HG03135 (cell line): ENCODE measurements around the gene CCDC24.
A peak's percentile ranks its signal among the peaks of the same experiment; 100 is the strongest.

Experiments used
- ATAC-seq: cut with Tn5 transposase; IDR thresholded peaks from one replicate; pipeline ENCODE4 v1.9.1; 2021; ENCODE audit warnings: mild to moderate bottlenecking, moderate library complexity; ENCODE audit not compliant: unreplicated experiment

CCDC24 gene

GRCh38 chr1:43991476-43992231 is at the start of gene CCDC24:
Gene CCDC24, plus strand, starts transcription at chr1:43991599. Its CDS starts 280 bp downstream, at chr1:43991879.
- ATAC-seq = peak; percentile 64

DNA sequence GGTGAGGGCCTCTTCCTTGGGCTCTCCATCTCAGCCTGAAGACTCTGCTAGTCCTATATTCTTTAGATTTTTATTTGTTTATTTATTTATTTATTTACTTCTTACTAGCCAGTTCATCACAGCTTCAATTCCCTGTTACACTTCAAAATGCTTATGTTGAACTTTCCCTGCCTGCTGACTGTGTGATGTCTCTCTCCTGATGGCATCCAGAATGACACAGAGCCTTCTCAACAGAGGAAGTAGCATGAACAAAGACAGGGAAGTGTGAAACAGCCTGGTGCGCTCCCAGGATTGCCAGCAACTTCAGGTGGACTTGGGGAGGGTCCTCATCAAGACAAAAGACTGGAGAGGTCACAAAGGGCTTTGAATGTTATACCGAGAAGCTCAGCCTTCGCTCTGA is 49.0 kb upstream of the CCDC24 start:
- ATAC-seq = no peak

- ATAC-seq = no peak
These were observed 46.5 kb upstream of the CCDC24 start for GRCh38 chr1:43944860-43945259.

DNA sequence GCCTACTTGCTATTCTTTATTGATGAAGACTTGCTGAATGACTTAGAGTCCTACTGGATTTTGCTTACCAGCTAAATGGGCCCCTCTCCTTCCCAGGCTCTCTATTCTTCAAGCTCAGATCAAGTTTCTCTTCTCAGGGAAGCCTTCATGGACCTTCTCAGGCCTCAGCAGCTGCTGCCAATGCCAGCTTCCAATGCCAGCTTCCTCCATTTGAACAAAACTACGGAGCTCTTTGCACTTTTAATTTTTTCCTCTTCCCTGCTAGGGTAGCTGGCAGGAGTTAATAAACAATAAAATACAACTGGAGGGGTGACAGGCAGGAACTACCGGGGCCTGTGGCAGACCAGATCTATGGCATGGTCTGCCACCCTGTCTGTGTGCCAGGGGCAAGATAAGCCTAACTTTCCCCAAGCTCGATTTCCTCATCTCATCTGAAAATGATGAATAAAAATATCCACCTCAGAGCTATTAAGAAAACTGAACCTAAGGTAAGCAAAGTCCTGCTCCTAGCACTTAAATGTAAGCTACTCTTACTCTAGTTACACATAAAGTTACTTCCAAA is 45.6 kb upstream of the CCDC24 start:
- no peak for ATAC-seq

GRCh38 chr1:43946236-43947060 is 45.0 kb upstream of the CCDC24 start, which contains the start of gene IPO13:
Gene IPO13, plus strand, starts transcription at chr1:43946950. Its CDS starts 651 bp downstream, at chr1:43947601.
- peak; percentile 91 for ATAC-seq

DNA sequence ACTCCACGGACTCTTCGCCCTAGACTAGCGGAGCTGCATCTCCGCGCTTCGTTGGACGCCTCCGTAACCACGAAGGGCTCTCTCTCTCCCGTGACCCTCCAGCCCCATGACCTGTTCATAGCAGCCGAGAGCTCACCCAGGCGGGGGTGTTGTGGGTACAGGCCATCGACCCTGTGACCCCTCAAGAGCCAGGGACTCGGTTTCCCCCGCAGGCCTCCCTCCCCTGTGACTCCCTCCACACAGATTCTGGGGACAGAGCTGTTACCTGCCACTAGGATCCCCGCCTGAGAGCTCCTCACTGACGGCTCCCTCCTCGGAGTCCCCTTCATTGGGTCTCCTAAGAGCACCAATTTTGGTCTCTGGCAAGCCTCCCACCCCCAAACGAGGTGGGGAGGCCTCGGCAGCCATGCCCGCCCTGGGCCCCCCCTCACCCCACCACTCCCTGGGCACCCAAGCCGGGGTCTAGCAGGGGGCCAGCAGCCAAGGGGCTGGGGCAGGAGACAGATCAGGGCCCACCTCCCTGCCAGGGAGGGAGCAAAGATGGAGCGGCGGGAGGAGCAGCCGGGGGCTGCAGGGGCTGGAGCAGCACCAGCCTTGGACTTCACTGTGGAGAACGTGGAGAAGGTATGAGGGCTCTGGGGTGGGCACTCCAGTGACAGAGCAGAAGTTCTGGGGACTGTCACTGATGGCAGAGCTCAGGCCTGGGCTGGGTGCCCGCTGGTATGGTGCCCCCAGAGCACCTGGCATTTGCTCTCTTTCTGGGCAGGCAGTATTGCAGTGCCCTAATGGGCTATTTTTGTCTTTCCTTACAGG is 44.1 kb upstream of the CCDC24 start:
- ATAC-seq = peak; percentile 6

- no peak for ATAC-seq
These were observed 43.4 kb upstream of the CCDC24 start for GRCh38 chr1:43947874-43948437.

- ATAC-seq = no peak
These were observed 41.7 kb upstream of the CCDC24 start for GRCh38 chr1:43949678-43950077.

GRCh38 chr1:43951021-43951985 is 40.1 kb upstream of the CCDC24 start:
- no peak for ATAC-seq

DNA sequence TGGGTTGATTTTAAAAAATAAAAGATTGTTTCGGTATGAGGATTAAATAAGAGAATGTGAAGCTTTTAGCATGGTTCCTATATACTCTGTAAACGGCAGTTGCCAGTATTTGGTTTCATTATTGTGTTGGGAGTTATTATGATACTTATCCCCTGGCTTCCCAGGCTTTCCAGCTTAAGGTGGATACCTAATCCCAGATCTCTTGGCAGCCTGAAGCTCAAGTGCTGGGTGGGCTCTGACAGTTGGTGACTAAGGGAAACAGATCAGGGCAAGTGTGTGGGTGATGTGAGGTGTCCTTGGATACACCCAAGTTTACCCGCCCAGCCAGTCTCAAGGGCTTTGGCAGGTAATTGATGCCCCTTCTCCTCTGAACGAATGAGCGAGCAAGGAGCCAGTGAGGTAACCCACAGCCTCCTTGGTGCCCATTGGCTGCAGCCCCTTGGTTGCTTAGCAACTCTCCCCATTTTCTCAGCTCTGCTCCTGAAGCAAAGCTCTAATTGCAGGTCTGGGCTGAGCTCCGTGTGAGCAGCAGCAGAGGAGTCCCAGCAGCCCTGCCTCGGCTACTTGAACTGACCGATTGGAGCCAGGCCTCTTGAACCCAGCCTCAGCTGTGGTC is 38.6 kb upstream of the CCDC24 start:
- no peak for ATAC-seq

GRCh38 chr1:43953361-43953760 is 38.0 kb upstream of the CCDC24 start:
- ATAC-seq = no peak

DNA sequence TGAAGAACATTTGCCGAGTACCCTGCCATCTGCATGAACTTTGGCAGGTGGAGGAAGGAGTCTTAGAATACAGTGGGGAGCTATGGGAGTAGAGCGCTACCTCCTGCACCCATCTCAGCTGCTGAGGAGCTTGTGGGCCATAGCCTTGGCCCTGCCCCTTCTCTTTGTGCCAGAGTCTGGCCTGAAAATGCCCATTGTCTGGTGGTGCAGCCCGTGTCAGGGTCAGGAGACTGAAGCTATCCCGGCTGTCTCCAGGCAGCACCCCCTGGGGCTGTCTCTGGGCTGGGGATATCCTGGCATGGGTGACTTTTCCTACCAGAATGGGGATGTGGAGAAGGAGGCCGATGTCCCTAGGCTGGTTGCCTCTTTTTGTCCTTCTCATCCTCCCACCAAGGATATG is 37.4 kb upstream of the CCDC24 start:
- no peak for ATAC-seq

- no peak for ATAC-seq
These were observed 35.2 kb upstream of the CCDC24 start for GRCh38 chr1:43956234-43956633.

- no peak for ATAC-seq
These were observed 33.9 kb upstream of the CCDC24 start for GRCh38 chr1:43957407-43958040.

DNA sequence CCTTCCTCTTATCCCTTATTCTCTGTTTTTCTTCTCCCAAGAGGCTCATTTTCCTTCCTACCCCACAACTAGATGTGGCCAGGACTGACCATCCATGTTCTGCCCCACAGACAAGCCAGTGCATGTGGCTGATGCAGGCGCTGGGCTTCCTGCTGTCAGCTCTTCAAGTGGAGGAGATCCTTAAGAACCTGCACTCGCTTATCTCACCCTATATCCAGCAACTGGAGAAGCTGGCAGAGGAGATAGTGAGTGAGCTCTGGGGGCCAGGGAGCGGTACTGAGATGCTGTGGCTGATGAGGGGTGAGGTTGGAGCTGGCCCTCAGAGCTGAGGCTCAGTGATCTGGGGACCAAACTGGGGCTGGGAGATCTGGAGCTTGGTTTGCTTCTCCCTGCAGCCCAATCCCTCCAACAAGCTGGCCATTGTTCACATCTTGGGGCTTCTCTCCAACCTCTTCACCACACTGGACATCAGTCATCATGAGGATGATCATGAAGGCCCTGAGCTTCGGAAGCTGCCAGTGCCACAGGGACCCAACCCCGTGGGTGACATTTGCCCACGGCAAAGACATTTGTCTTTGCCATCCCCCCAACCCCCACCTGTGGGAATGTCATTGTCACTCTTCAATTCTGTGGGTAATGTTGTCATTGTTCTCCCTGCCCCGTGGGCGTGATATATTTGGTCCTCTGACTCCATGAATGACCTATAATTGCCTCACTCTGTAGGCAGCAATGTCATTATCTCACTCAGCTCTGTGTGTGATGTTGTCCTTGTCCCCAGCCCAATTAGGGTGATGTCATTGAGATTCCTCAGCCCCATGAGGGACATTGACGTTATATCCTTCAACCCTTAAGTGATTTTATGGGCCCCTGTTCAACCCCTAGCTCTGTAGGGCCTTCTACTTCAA is 32.8 kb upstream of the CCDC24 start:
- ATAC-seq = no peak

- ATAC-seq = no peak
These were observed 30.6 kb upstream of the CCDC24 start for GRCh38 chr1:43960798-43961197.

DNA sequence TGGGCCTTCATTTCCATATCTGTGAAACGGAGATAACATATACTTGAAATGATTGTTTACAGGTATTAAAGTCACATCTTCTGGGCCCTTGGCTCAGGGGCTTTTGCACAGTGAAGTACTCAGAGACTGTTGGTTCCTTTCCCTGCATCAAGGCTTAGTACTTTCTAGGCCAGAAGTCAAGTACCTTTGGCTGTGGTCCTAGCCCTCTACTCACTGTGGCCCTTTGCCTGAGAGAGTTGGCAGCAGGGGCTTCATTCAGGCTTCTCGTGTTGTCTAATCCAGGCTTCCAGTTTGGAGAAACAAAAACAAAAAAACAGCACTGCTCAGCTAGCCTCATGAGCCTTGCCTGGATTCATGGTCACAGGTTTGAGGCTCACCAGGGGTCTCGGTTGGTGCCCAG is 29.7 kb upstream of the CCDC24 start:
- no peak for ATAC-seq
